ENCODE results near the gene FAM229A.
A peak's percentile ranks its signal among the peaks of the same experiment; 100 is the strongest.
"Not testable (repeated sequence)": the region's sequence is repeated elsewhere in the genome, so short reads cannot be mapped to it uniquely, and the experiment has no call there.

The FAM229A gene

DNA sequence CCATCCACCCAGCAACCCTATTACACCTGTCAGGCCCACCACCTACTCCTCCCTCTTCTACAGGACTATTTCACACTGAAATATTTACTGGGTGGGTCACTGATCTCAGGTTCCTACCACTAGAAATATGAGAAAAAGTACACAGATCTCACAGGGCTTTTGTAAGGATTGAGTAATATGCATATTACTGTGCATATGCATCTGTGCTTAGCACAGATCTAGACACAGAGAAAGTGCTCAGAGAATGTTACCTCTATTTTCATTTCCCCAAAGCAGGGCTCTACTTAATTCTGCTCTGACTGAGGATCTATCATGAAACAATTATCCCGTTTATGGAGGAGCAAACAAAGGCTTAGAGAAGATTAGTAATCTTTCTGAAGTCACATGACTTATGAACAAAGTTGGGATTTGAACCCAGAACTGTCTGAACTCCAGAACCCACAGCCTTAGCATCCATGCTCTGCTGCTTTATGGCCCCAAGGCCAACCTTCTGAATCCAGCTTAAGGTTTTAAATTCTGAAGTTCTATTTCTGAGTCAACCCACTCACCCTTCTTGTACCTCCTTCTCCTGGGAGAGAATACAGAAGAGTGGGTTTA, 11.8 kb upstream of the FAM229A start:
- no peak for DNase-seq

DNA sequence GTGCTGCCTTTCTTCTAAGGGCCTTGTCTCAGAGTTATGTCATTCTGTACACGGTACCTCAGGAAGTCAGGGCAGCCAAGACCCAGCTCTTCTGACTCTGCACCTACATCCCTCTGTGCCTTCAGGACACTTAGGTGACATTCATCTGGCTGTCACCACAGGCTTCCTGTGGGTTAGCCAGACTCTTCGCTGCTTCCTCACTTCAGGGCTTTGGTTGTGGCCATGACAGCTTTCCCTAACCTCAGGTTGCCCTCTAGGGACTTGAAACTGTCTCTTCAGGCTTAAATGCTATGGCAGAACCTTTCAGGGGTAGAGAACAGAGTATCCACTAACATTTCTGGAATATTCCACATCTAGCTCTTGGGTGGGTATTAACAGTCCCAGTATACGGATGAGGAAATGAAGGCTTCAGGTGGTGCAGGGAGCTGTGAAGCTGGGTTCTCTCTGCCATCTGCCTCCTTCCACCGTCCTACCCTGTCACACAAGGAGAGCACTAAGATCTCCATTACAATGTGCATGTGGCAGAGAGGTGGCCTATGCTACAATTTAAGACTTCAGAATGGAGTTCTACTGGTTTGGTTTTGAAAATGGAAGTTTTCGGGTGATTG, 10.0 kb upstream of the FAM229A start:
- DNase-seq, result no peak

DNA sequence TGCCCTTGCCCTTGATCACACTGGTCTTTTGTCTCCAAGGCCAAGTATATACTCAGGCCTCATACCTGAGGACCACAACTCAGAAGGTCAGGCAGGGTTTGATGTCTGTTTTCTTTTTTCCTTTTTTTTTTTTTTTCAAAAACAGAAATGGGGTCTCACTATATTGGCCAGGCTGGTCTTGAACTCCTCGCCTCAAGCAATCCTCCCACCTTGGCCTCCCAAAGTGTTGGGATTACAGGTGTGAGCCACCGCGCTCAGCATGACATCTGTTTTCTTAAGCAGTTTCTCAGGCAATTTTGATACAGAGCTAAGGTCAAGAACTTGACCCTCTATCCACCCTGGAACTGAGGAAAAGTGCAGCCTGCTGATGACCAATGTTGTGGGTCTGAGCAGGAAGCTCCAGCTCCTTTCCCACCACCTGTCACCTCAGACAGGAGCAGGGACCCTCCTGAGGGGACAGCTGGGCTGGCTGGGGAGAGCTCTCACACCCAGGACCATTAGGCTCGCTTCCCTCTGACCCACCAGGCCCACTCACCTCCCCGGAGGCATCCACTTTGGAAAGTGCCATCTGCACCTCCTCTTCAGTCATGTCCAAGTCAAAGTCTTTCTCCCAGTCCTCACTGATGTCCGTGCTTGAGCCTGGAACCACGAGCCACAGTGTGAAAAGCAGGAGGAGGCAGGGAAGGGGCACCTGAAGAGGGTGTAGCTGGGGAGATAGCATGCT, 5.8 kb upstream of the FAM229A start:
- DNase-seq, result no peak

DNA sequence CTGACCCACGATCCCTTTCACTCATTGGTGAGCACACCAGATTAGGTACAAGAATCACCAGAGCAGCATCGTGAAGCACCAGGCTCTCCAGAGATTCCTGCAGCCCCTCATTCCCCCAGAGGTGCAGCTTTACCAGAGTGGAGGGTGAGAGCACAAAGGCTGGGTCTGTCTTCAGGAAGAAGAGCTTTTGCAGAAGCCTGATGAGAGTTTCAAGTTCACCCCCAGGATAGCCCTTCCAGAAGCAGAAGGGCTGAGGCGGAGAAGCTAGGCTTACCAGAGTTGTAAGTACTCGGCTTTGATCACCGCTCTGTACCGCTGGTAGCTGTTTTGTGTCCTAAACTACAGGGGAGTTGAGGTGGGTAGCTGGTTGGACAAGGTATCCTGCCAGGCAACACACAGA, 3.2 kb upstream of the FAM229A start:
- DNase-seq, result no peak

DNA sequence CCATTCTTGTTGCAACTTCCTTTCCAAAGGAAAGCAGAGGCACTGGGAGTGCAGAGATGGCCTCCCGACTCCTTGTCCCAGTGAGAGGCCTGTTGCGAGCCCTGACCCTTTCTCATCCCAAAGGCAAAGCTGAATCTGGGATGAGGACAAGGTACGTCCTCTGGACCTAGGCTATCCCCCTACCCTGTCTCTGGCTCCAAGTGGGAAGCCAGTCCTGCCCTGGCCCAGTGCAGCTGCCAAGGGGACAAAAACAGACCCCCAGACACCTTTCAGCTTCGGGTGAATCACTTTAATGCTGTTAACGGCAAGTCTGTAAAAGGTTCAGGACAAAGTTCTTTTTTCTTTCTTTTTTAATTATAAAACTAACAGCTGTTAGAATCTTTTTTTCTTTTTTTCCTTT, 2.6 kb upstream of the FAM229A start:
- no peak for DNase-seq

DNA sequence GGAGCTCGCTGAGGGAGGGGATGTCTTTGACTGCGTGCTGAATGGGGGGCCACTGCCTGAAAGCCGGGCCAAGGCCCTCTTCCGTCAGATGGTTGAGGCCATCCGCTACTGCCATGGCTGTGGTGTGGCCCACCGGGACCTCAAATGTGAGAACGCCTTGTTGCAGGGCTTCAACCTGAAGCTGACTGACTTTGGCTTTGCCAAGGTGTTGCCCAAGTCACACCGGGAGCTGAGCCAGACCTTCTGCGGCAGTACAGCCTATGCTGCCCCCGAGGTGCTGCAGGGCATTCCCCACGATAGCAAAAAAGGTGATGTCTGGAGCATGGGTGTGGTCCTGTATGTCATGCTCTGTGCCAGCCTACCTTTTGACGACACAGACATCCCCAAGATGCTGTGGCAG, 1.4 kb upstream of the FAM229A start:
- DNase-seq, result no peak

DNA sequence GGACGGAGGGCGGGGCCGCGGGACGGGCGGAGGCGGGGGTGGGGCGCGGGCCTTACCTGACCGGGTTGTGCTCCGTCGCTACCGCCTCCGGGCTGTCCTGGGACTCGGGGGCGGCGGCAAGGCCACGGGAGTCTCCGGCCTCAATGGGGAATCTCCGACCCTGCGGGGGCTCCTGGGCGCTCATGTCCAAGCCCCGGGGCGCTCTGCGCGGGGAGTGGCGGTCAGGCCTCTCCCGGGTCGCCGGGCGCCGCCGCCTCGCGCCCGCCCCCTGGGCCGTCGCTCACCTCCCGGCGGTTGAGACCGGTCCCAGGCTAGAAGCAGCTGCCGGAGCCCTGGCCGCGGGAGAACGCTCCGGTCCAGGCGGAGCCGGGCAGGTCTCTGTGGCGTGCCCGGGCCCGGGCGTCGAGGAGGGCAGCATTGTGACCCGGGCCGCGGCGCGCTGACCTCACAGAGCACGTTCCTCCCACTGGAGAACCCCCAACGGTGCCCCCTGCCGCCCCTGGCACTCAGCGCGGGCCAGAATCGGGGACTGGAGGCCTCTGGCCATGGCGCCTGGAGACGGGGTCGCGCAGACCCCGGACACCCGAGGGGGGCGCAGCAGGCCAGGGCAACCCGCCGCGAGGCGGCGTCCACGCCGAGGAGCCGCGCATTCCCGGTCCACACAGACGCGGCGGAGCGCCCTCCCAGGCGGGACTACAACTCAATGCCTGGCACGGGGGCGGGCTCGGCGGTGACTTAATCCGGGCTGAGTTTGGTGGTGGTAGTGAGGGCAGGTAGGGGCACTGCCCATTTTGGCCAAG, 411 bp downstream of the FAM229A start:
- no peak for DNase-seq

DNA sequence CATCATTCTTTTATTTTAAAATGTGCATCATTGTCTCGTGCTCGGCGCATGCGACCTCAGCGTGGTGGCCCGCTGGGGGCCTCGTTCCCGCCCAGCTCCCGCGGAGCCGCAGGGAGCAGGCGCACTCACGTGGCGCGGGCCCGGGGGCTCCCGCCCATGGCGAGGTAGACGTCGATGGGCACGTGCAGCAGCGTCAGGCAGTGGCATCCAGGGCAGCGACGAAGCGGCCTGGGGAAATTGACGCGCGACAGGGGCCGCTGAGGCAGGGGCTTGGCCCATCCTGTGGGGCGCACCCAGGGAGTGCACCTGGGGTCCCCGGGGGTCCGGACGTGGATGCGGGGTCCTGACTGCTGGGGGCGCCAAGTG, 994 bp downstream of the FAM229A start:
- no peak for DNase-seq

DNA sequence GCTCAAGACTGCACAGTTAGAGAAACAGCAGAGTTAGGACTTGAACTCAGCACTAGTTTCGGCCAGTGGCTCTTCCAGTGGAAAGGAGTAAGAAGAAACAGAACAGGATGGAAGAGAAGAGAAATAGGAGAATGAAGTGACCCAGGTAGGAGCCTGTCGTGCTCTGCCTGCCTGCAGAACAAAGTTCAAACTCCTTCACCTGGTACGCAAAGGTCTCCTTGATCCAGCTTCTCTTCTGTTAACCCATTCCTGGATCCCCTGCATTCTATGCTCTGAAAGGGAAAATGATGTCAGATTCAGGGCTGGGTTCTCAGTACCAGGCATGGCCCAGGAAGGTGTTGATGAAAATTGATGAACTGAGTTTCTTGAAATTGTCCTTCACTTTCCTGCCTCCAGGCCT, 3.9 kb downstream of the FAM229A start:
- DNase-seq, result no peak

DNA sequence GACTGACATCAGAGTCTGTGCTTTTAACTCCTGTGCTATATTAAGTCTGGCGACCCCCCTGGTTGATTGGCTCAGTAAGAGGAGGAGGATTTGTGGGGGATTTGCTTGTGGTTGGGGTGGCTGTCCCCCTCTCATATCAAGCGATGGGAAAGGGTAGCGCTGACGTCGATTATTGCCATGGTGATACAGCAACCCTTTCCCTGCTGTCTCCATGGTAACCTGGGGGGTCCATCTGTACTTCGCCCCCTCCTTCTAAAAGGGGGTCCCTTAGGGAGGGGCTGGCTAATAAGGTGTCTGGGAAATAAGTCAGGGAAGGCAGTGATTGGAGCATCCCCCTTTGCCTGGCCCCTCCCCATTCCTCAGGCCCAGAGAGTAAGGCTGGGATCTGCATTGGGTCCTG, 4.7 kb downstream of the FAM229A start:
- DNase-seq, result no peak

DNA sequence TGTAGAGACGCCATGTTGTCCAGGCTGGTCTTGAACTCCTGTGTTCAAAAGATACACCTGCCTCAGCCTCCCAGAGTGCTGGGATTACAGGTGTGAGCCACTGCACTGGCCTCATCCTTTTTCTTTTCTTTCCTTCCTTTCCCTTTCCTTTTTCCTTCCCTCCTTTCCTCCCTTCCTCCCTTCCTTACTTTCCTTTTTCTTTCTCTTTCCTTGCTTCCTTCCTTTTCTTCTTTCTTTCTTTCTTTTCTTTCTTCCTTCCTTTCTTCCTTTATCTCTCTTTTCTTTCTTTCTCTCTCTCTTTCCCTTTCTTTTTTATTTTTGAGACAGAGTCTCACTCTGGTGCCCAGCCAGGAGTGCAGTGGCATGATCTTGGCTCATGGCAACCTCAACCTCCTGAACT, 5.8 kb downstream of the FAM229A start:
- DNase-seq, result no peak

DNA sequence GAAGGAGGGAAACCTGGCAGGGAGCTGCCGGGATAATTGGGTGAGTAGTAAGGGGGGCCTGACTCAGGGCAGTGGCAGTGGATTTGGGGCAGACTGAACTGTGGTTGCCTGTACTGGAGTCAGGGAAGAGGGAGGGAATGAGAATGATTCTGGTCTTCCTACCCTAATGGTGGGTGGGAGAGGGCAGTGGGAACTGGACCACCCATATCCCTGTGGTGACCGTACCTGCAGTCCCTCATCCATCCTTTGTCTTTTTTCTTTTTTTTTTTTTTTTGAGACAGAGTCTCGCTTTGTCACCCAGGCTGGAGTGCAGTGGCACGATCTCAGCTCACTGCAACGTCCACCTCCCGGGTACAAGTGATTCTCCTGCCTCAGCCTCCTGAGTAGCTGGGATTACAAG, 6.5 kb downstream of the FAM229A start:
- not testable (repeated sequence) for DNase-seq

DNA sequence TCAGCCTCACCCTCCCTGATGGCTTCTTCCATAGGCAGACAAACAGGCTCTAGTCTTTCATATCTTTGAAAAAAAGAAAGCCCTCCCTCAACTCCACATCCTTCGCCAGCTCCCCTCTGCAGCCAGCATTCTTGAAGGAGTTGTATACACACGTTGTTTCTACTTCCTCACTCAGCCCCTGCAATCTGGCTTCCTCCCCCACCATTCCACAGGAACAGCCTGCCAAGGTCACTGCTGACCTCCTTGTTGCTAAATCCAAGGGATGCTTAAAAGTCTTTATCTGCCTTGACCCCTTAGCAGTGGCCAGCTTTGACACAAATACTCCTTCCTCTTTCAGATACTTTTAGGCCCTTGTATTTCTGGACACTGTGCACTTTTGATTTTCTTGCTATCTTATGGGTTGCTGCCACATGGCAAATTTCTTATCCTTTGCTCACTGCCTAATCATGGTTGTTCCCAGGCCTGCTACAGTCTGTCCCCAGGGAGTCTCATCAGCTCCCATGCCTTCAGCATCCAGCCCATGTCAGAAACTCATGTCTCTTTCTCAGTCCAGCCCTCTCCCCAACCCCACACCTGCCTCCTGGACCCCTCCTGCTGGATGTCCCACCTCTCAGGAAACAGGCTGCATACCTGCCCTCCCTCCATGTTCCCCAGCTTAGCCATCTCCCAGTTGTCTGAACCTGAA, 8.3 kb downstream of the FAM229A start:
- no peak for DNase-seq

DNA sequence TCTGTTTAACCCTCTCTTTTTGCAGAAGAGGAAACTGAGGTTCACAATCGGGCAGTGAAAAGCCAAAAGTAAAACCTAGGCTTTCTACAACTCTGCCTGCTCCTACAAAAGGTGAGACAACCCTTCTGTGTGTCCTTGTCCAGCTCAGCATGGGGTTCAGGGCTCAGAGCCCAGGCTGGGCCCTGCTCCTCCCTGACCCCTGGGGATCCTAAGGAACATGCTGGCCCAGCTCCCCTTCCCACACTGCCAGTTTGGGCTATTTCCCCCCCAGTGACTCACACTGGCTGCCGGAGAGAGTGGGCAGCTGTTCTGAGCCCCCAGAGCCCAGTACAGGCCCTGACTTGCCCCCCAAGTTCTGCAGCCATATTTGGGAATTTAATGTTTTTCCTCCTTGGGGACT, 8.9 kb downstream of the FAM229A start:
- DNase-seq, result no peak

DNA sequence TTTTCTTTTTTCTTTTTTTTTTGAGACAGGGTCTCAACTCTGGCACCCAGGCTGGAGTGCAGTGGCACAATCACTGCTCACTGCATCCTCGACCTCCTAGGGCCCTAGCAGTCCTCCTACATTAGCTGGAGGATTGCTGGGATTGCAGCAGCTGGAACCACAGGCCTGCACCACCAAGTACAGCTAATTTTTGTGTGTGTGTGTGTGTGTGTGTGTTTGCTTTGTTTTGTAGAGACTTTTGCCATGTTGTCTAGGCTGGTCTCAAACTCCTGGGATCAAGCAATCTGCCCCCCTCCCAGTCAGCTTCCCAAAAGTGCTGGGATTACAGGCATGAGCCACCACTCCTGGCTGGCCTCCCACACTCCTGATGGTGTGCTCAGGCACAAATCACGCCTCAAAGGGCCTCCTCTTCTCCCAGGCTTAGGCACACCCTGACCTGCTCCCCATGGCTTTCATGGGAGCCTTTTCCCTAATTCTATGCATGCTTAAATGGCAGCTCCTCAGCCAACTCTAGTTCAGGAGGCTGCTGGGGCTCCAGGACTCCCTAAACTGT, 9.4 kb downstream of the FAM229A start:
- no peak for DNase-seq

DNA sequence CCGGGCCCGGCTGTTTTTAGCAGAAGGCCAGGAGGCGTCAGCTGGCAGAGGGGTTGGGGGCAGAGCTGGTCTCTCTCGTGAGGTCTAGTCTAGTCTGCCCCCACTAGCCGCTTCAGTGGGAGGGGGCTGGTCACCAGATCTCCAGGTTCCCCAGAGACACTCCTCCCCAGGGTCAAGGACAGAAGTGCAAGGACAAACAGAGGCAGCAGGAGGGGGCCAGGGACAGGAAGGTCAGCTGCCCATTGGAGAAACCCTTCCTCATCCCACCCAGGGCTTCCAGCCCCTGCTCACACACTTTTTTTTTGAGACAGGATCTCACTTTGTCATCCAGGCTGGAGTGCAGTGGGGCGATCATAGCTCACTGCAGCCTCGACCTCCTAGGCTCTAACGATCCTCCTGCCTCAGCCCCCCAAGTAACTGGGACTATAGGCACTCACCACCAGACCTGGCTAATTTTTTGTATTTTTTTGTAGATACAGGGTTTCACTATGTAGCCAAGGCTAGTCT, 10.0 kb downstream of the FAM229A start:
- no peak for DNase-seq

DNA sequence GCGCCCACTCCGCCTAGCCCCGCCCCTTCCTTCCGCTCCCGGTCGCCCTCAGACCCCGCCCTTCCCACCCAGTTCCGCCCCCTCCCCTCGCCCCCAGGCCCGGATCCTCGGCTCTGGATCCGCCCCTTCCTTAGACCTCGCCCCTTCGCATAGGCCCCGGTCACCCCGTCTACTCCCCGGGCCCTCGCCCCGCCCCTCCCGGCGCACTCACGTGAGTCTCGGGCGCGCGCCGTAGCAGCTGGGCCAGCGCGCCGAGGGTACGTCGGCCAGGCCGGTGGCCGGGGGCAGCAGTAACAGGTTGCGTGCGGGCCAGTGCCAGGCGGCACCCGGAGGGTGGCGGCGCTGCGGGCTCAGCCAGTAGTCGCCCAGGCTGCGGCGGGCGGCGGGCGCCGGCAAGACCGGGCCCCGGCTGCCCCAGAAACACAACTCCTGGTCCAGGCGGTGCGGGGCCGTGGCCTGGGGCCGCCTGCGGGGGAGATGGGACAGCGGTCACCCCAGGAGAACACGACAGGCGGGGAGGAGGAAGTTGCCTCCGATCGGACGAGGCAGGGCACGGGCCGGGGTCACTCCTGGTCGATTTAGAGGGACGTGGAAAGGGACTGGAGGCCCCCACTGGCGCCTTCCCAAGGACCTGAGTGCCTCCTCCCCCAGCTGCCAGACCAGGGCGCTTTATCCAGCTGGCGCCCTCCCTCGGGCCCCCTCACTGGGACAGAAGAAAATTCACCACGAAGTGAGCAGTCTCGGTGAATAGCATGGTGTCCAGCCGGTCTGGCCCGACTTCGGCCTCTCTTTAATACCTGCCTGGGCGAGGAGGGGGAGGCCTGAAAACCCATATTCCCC, 10.7 kb downstream of the FAM229A start:
- DNase-seq, result peak; percentile 28

DNA sequence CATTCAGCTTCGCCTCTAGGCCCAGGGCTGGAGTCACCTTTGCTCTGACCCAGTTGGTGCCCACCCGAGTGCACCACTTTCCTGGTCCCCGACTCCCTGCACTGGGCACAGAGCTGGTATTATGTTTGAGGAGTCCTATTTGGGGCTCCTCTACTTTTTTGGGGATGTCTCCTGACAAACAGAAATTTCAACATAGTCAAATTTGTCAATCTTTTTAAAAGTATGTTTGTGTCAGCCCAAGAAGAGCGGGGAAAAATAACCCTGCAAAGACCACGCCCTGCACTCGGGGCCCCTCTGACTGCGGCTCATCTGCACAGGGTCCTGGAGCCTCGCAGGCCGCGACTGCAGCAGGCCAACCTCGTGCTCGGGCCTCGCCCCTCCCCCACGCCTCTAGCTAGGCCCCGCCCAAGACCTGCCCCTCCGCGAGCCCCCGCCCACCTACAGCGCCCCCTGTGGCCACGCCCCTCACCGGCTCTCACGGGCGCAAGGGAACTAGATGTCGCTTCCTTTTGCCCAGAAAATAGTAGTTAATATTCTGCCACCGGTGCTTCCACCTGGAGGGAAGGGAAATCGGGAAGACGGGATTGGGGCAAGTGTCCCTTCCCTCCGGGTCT, 11.4 kb downstream of the FAM229A start:
- DNase-seq, result no peak

DNA sequence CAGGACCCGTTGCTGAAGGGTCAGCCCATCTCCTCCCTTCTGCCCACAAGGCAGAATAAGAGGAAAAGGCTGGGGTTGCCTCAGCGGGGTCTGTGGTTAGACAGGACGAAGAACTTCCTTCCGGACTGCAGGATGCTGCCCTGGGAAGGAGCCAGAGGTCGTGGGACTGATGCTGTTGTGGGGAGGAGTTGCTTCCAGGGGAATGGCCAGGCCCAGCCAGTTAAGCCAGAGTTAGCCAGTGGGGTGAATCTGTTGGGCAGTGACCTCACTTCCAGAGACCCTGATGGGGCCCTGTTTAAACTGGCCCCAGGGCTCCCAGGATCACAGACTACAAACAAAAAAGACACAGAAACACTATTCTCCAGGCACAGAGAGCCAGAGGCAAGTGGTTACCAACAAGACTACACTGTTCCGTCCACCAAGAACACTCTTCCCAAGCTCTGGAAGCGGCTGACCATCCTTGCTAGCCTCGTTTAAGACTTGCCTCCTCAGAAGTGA, 13.0 kb downstream of the FAM229A start:
- DNase-seq, result no peak

DNA sequence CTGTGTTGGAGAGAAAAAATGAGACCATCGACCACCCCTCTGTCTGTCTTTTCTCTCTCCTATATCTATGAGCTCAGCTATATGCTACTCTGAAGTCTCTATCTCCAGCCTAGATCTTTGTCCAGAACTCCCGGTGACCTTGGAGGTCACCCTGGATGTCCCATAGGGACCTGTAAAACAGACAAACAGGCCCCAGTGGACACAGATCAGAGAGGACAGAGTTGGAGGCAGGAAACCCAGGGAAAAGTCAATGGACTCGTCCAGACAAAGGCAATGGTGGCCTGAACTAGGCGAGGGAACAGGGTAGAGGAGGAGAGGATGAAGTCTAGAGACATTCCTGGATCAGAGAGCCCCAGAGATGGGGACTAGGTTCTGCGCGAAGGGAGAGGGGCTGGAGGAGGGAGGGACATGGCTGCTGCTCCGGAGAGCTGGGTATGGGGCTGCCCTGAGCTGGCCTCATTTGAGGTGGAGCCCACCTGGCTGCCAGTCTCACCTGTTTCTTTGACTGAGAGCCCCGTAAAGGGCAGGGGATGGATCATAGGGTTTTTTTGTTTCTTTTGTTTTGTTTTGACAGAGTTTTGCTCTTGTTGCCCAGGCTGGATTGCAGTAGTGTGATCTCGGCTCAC, 15.6 kb downstream of the FAM229A start:
- DNase-seq, result no peak
